Measurements from ENCODE around the gene TNF. TPM values are rescaled to one million over a fixed set of nuclear protein-coding genes. Genes with fewer than 3 reads are reported as not detected.

TNF gene
- total and polyA plus RNA-seq, 11 donors = 0.15 to 7.6 (median 0.44) TPM; not detected in 1

GRCh38 chr6:31540640-31541039 is 34.7 kb upstream of the TNF start:
- H3K27me3 ChIP-seq = no peaks in the 10 kb centered on the region
- peaks cover 3 to 49% (median 32%) of the 10 kb centered on the region in 12 donors for H3K4me1 ChIP-seq
- H3K36me3 ChIP-seq = peaks cover 0 to 50% (median 48%) of the 10 kb centered on the region in 9 donors
- no peaks in the 10 kb centered on the region for H3K9me3 ChIP-seq
- WGBS, 4 donors = 11 to 15% (median 12%) methylated on average over 4 of the region's 4 CpGs
- intact Hi-C loops (cut with DNase I) = loop anchor here in 9 of 10 donors (2.0 to 10.0 kb wide), 5 partner anchors 46 to 414 kb away; partner anchors contain the start of genes NELFE (in 3 of the 9), SKIC2 (in 3 of the 9) and MICA (in 1 of the 9)
- DNase-seq (no peak), ATAC-seq (no peak)
- H3K27ac ChIP-seq = peak overlapping the region in 11 of 12 donors; percentile 90 to 99 (median 95)
- H3K4me3 ChIP-seq = peak overlapping the region; percentile 48 to 95 (median 79)
- TF ChIP-seq CTCF (IDR thresholded peaks at IDR 0.05) (no peak), POLR2A (IDR thresholded peaks at IDR 0.05) (no peak)

- Histone ChIP-seq H3K4me1 (peaks cover 3 to 49% (median 33%) of the 10 kb centered on the region in 12 donors), H3K36me3 (peaks cover 0 to 45% (median 43%) of the 10 kb centered on the region in 9 donors), H3K27ac (peak overlapping the region; percentile 90 to 99 (median 95)), H3K27me3 (no peaks in the 10 kb centered on the region), H3K4me3 (peak overlapping the region; percentile 48 to 95 (median 79)), H3K9me3 (no peaks in the 10 kb centered on the region)
- peak; percentile 8 to 38 (median 22) for ATAC-seq
- WGBS, 4 donors = 0 to 1% (median 0%) methylated on average over 21 of the region's 21 CpGs
- DNase-seq = peak in 3 of 5 donors; percentile 42 to 56 (median 48)
- no peak for TF ChIP-seq POLR2A (IDR thresholded peaks at IDR 0.05)
- TF ChIP-seq CTCF (IDR thresholded peaks at IDR 0.05) = no peak
- intact Hi-C loops (cut with DNase I) = loop anchor here in 9 of 10 donors (2.0 to 10.0 kb wide), 5 partner anchors 46 to 414 kb away; partner anchors contain the start of genes NELFE (in 3 of the 9), SKIC2 (in 3 of the 9) and MICA (in 1 of the 9)
These were observed 34.2 kb upstream of the TNF start for GRCh38 chr6:31541059-31541657.

GRCh38 chr6:31541658-31542521 is 33.5 kb upstream of the TNF start, which contains the start of gene DDX39B:
Gene DDX39B (minus strand): TSS chr6:31542003. CDS start chr6:31540532, 1,471 bp downstream.
- H3K27ac ChIP-seq = peak within 1 kb of the TSS; percentile 90 to 99 (median 95)
- peak; percentile 96 to 97 (median 97) for DNase-seq
- intact Hi-C loops (cut with DNase I) = loop anchor here in 9 of 10 donors (2.0 to 10.0 kb wide), 5 partner anchors 47 to 413 kb away; partner anchors contain the start of genes NELFE (in 3 of the 9), SKIC2 (in 3 of the 9) and MICA (in 1 of the 9)
- no peaks in the 10 kb centered on the region for H3K9me3 ChIP-seq
- TF ChIP-seq CTCF (IDR thresholded peaks at IDR 0.05) = no peak
- peak in 1 of 2 donors; percentile 63 for TF ChIP-seq POLR2A (IDR thresholded peaks at IDR 0.05)
- WGBS, 4 donors = 0% methylated on average over 43 of the region's 43 CpGs
- peaks cover 3 to 52% (median 35%) of the 10 kb centered on the region in 12 donors for H3K4me1 ChIP-seq
- peaks cover 0 to 37% (median 35%) of the 10 kb centered on the region in 9 donors for H3K36me3 ChIP-seq
- peak; percentile 92 to 95 (median 94) for ATAC-seq
- H3K4me3 ChIP-seq = peak within 1 kb of the TSS; percentile 48 to 95 (median 79)
- no peaks in the 10 kb centered on the region for H3K27me3 ChIP-seq

Measured in heart left ventricle (tissue), 16 donors.